ENCODE results near the gene EYA3. TPM values are rescaled to one million over a fixed set of nuclear protein-coding genes. Genes with fewer than 3 reads are reported as not detected.

Gene EYA3
- total RNA-seq, 1 experiment from 2014 or later: 32.7 TPM

GRCh38 chr1:28085129-28085528, 3.3 kb downstream of the EYA3 start:
- no peaks in the 10 kb centered on the region for H3K27me3 ChIP-seq (ENCODE audit: insufficient read depth, low read length)
- H4K5ac ChIP-seq (ENCODE audit: insufficient read length, low read depth, low read length): no peak overlapping the region
- no peak overlapping the region for H3K18ac ChIP-seq (ENCODE audit: insufficient read length, low read depth, low read length)
- no peak overlapping the region for H3K23ac ChIP-seq (ENCODE audit: insufficient read length, low read depth, low read length)
- no peaks in the 10 kb centered on the region for H3K4me1 ChIP-seq (ENCODE audit: insufficient read depth, low read length)
- H3K79me1 ChIP-seq (ENCODE audit: insufficient read depth, low read depth, low read length, poor library complexity, severe bottlenecking): no peaks in the 10 kb centered on the region
- H4K8ac ChIP-seq (replicated peaks; ENCODE audit: insufficient read length, low read depth, low read length): no peak overlapping the region
- H2BK15ac ChIP-seq (ENCODE audit: low read depth, low read length): no peak overlapping the region
- no peak for TF ChIP-seq CTCF (conservative IDR thresholded peaks at IDR 0.05)
- no peak overlapping the region for H3K4ac ChIP-seq (ENCODE audit: low read depth, low read length)
- H3T11ph ChIP-seq (ENCODE audit: low read length): no peak overlapping the region
- no peak overlapping the region for H2BK120ac ChIP-seq (ENCODE audit: low read depth, low read length, poor library complexity, severe bottlenecking)
- no CpG with 5 or more reads among the region's 5 CpGs for WGBS (ENCODE audit: extremely low coverage, insufficient read length, low lambda C conversion rate)
- no peak for DNase-seq
- Mint-ChIP-seq H3K27ac (no peak overlapping the region; a peak in 1 of 7 replicates), H3K4me1 (peaks cover 8 to 12% of the 10 kb centered on the region in 2 experiments), H3K9me3 (no peaks in the 10 kb centered on the region; a peak in 1 of 5 replicates), H3K27me3 (ENCODE audit: low read depth) (no peaks in the 10 kb centered on the region), H3K4me3 (no peak overlapping the region), H3K36me3 (ENCODE audit: insufficient read depth in 1 of 3, low read depth in 3 of 3) (peaks cover 1 to 5% (median 4%) of the 10 kb centered on the region in 3 experiments; a peak in 3 of 7 replicates)
- H3K56ac ChIP-seq (ENCODE audit: insufficient read length, low read depth, low read length): no peak overlapping the region
- no peaks in the 10 kb centered on the region for H3K9me3 ChIP-seq (ENCODE audit: control insufficient read depth, low read depth, low read length)
- H3K79me2 ChIP-seq (ENCODE audit: insufficient read depth, low read length): peaks cover 3% of the 10 kb centered on the region; the same call in 1 of the 2 replicates
- no peak overlapping the region for H2BK12ac ChIP-seq (ENCODE audit: insufficient read length, low read depth, low read length)
- no peak overlapping the region for H3K14ac ChIP-seq (ENCODE audit: insufficient read depth, low read length)
- no peak overlapping the region for H2BK5ac ChIP-seq (ENCODE audit: insufficient read length, low read length)
- no peak overlapping the region for H3K4me2 ChIP-seq (ENCODE audit: insufficient read depth, insufficient read length, low read length)
- no peak overlapping the region for H3K9ac ChIP-seq (ENCODE audit: extremely low read depth, insufficient read length, low read length)
- H2AFZ ChIP-seq (ENCODE audit: low read length): no peak overlapping the region
- no peak overlapping the region for H2AK5ac ChIP-seq (ENCODE audit: insufficient read length, low read length)
- H3K23me2 ChIP-seq (ENCODE audit: insufficient read length, low read depth, low read length, poor library complexity, severe bottlenecking): peaks cover 8% of the 10 kb centered on the region
- H4K20me1 ChIP-seq (ENCODE audit: control insufficient read depth, insufficient read depth, insufficient read length): no peaks in the 10 kb centered on the region
- H2BK20ac ChIP-seq (ENCODE audit: low read depth, low read length, poor library complexity, severe bottlenecking): no peak overlapping the region
- H3K27ac ChIP-seq (ENCODE audit: insufficient read length, low read depth, low read length): no peak overlapping the region
- H4K91ac ChIP-seq (ENCODE audit: insufficient read length, low read depth, low read length): no peak overlapping the region

All from H9 (cell line).